HepG2 (cell line): ENCODE results near the gene LMAN2. TPM values are rescaled to one million over a fixed set of nuclear protein-coding genes. Genes with fewer than 3 reads are reported as not detected.

Source experiments
- FOSL2 ChIP-seq: sonication (generic); formaldehyde crosslinking; IDR thresholded peaks from 2 replicates; pipeline ENCODE4 v1.4.0; 2020; ENCODE audit warnings: missing genetic modification reagents
- HMGXB3 ChIP-seq: sonication (generic); formaldehyde crosslinking; IDR thresholded peaks from 2 replicates; pipeline ENCODE4 v1.4.0; 2020; ENCODE audit warnings: missing genetic modification reagents, borderline replicate concordance
- HNF1A ChIP-seq, 2 experiments: sonication (generic) in 1 of 2; formaldehyde crosslinking in 1 of 2; IDR thresholded peaks; 2 replicates each; pipeline versions ENCODE4 v1.4.0 to v1.6.1; 2016 to 2020; ENCODE audit warnings: borderline replicate concordance in 1 of 2, low read depth in 1 of 2, mild to moderate bottlenecking in 1 of 2, missing genetic modification reagents in 1 of 2
- IKZF4 ChIP-seq: sonication (generic); formaldehyde crosslinking; IDR thresholded peaks from 2 replicates; pipeline ENCODE4 v1.5.1; 2020; ENCODE audit warnings: borderline replicate concordance, mild to moderate bottlenecking, low read depth, missing genetic modification reagents; ENCODE audit errors: not compliant biosample characterization
- IRF2 ChIP-seq: IDR thresholded peaks from 2 replicates; pipeline ENCODE4 v1.6.1; 2018; ENCODE audit warnings: missing genetic modification reagents, missing compliant biosample characterization
- MBD4 ChIP-seq: IDR thresholded peaks from 2 replicates; pipeline ENCODE4 v1.6.1; 2012; ENCODE audit warnings: low read length, inconsistent platforms, borderline replicate concordance
- PAWR ChIP-seq: sonication (generic); formaldehyde crosslinking; IDR thresholded peaks from 2 replicates; pipeline ENCODE4 v1.4.0; 2020; ENCODE audit warnings: missing genetic modification reagents, mild to moderate bottlenecking, borderline replicate concordance
- PRDM15 ChIP-seq: sonication (generic); formaldehyde crosslinking; IDR thresholded peaks from 2 replicates; pipeline ENCODE4 v1.4.0; 2020; ENCODE audit warnings: missing genetic modification reagents
- RAD21 ChIP-seq: fragments of 450-650 bp; formaldehyde crosslinking; IDR thresholded peaks from 2 replicates; pipeline ENCODE4 v1.5.0; 2020; ENCODE audit warnings: mild to moderate bottlenecking
- SMC3 ChIP-seq: IDR thresholded peaks from 2 replicates; pipeline ENCODE4 v1.6.1; 2011; ENCODE audit warnings: low read length, improper control_type of control experiment
- SPEN ChIP-seq: sonication (generic); formaldehyde crosslinking; IDR thresholded peaks from 2 replicates; pipeline ENCODE4 v1.5.1; 2020; ENCODE audit warnings: low read depth, mild to moderate bottlenecking, missing genetic modification reagents
- ZHX1 ChIP-seq: sonication (generic); formaldehyde crosslinking; IDR thresholded peaks from 2 replicates; pipeline ENCODE4 v1.8.1; 2022; ENCODE audit warnings: low read depth, mild to moderate bottlenecking, missing genetic modification reagents
- ZNF501 ChIP-seq: sonication (generic); formaldehyde crosslinking; IDR thresholded peaks from 2 replicates; pipeline ENCODE4 v1.5.1; 2020; ENCODE audit warnings: mild to moderate bottlenecking, moderate library complexity, missing genetic modification reagents
- polyA plus RNA-seq, 8 experiments: library from polyadenylated mRNA; depleted of rRNA in 3 of 8; stranded (reverse) in 7 of 8; unstranded in 1 of 8; fragments of >200 nt; fragmentation: Illumina TruSeq in 4 of 8; extraction: Trizol in 4 of 8; gene quantifications; 2 replicates each; pipeline versions ENCODE4 v1.2.1 to v1.2.3, GENCODE V29; 2011 to 2016; ENCODE audit warnings: low read depth in 4 of 8, missing spikeins in 1 of 8, mixed read lengths in 1 of 8; ENCODE audit not compliant: insufficient read depth in 1 of 8
- total RNA-seq, 5 experiments: library from RNA; depleted of rRNA; stranded (reverse); fragments of >200 nt; fragmentation: Illumina TruSeq; extraction: Trizol; gene quantifications; 2 replicates each; pipeline ENCODE4 v1.2.3, GENCODE V29; 2016; ENCODE audit warnings: low read depth in 1 of 5

LMAN2 gene
- total and polyA plus RNA-seq, 2 of the 13 experiments (the other 11 are each of a cell fraction or from before 2014, with no cell fraction given): 191 to 197 TPM

- TF ChIP-seq HMGXB3 (CRISPR knock-in tag) (no peak), FOSL2 (CRISPR knock-in tag) (peak; percentile 33; the same call in 1 of the 2 replicates), MBD4 (no peak), PRDM15 (CRISPR knock-in tag) (no peak), SPEN (CRISPR knock-in tag) (no peak), ZNF501 (CRISPR knock-in tag) (0 out of 2 replicates have a peak, but pooled peaks have one; percentile 14), IKZF4 (CRISPR knock-in tag) (no peak), ZHX1 (CRISPR knock-in tag) (no peak), HNF1A (IDR thresholded peaks at IDR 0.05; ENCODE audit: low read depth) (no peak), HNF1A (CRISPR knock-in tag; IDR thresholded peaks at IDR 0.05; ENCODE audit: borderline replicate concordance) (no peak), PAWR (no peak), RAD21 (peak; percentile 91), SMC3 (peak; percentile 92), IRF2 (CRISPR knock-in tag) (peak; percentile 43; the same call in 1 of the 2 replicates)
These were observed 33.5 kb downstream of the LMAN2 start (continued) for GRCh38 chr5:177317959-177318377.
